Subcutaneous abdominal adipose tissue (tissue), 5 donors: Measurements from ENCODE around the gene NPTX1.

ENCODE experiments used
- H3K27ac ChIP-seq: one replicate; pipeline ENCODE4 v1.7.0; 2013; ENCODE audit warnings: low read depth, mild to moderate bottlenecking, inconsistent platforms, low read length, moderate library complexity
- H3K27me3 ChIP-seq, 5 donors: one replicate each; pipeline ENCODE4 v1.7.0; 2013; ENCODE audit warnings: low read length in 5 of 5, inconsistent platforms in 1 of 5; ENCODE audit not compliant: control insufficient read depth in 5 of 5, insufficient read depth in 4 of 5
- H3K36me3 ChIP-seq, 5 donors: one replicate each; pipeline ENCODE4 v1.7.0; 2013; ENCODE audit warnings: low read length in 5 of 5; ENCODE audit not compliant: control insufficient read depth in 5 of 5, insufficient read depth in 5 of 5
- H3K4me1 ChIP-seq, 5 donors: one replicate each; pipeline ENCODE4 v1.7.0; 2013; ENCODE audit warnings: low read length in 5 of 5, mild to moderate bottlenecking in 3 of 5, moderate library complexity in 1 of 5; ENCODE audit not compliant: control insufficient read depth in 5 of 5, insufficient read depth in 5 of 5
- H3K4me3 ChIP-seq, 5 donors: one replicate each; pipeline ENCODE4 v1.7.0; 2013; ENCODE audit warnings: low read length in 5 of 5, low read depth in 1 of 5
- H3K9ac ChIP-seq, 5 donors: one replicate each; pipeline ENCODE4 v1.7.0; 2013; ENCODE audit warnings: low read length in 5 of 5, mild to moderate bottlenecking in 4 of 5, moderate library complexity in 3 of 5
- H3K9me3 ChIP-seq, 5 donors: one replicate each; pipeline ENCODE4 v1.7.0; 2013; ENCODE audit warnings: low read length in 5 of 5; ENCODE audit not compliant: control insufficient read depth in 5 of 5
- donor health status: healthy.
- donor health status: healthy.
- donor health status: healthy.
- donor health status: healthy.
- donor health status: healthy.

Gene NPTX1

GRCh38 chr17:80503921-80504320 lies 27.5 kb upstream of the NPTX1 start:
- H3K36me3 ChIP-seq: no peaks in the 10 kb centered on the region
- peaks cover 0 to 2% (median under 1%) of the 10 kb centered on the region in 5 donors for H3K4me1 ChIP-seq
- peaks cover 13 to 33% (median 19%) of the 10 kb centered on the region in 5 donors for H3K27me3 ChIP-seq
- H3K27ac ChIP-seq: no peak overlapping the region
- H3K4me3 ChIP-seq: no peak overlapping the region
- H3K9me3 ChIP-seq: no peaks in the 10 kb centered on the region
- H3K9ac ChIP-seq: no peak overlapping the region

DNA sequence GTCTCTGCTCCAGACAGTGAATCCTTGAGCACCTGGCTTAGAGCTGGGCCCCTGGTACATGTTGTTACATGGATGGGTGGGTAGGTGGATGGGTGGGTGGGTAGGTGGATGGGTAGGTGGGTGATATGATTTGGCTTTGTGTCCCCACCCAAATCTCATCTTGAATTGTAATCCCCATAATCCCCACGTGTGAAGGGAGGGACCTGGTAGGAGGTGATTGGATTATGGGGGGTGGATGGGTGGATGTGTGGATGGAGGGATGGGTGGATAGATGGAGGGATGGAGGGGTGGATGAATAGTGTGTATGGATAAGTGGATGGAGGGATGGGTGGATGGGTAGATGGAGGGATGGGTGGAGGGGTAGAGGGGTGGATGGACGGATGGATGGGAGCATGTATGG lies 26.6 kb upstream of the NPTX1 start:
- peaks cover 11 to 30% (median 19%) of the 10 kb centered on the region in 5 donors for H3K27me3 ChIP-seq
- no peak overlapping the region for H3K27ac ChIP-seq
- no peak overlapping the region for H3K4me3 ChIP-seq
- H3K36me3 ChIP-seq: no peaks in the 10 kb centered on the region
- peaks cover 0 to 11% (median 9%) of the 10 kb centered on the region in 5 donors for H3K4me1 ChIP-seq
- no peak overlapping the region for H3K9ac ChIP-seq
- no peaks in the 10 kb centered on the region for H3K9me3 ChIP-seq

DNA sequence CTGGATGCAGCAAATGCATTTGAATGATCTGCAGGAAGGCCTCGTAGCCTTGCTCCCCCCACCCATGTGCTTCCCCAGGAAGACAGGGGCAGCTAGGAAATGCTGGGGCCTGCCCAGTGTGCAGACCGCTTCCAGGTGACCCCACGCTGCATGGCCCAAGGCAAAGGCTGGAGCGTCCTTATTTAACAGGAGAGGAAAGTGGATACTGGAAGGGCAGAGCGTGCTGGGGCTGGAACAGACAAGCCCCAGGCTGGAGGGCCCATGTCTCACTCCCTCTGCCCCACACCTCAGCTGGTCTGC lies 26.1 kb upstream of the NPTX1 start:
- H3K27ac ChIP-seq: no peak overlapping the region
- no peak overlapping the region for H3K4me3 ChIP-seq
- H3K4me1 ChIP-seq: peaks cover 0 to 13% (median 11%) of the 10 kb centered on the region in 5 donors
- H3K27me3 ChIP-seq: peaks cover 11 to 30% (median 19%) of the 10 kb centered on the region in 5 donors
- no peaks in the 10 kb centered on the region for H3K9me3 ChIP-seq
- no peaks in the 10 kb centered on the region for H3K36me3 ChIP-seq
- H3K9ac ChIP-seq: no peak overlapping the region

DNA sequence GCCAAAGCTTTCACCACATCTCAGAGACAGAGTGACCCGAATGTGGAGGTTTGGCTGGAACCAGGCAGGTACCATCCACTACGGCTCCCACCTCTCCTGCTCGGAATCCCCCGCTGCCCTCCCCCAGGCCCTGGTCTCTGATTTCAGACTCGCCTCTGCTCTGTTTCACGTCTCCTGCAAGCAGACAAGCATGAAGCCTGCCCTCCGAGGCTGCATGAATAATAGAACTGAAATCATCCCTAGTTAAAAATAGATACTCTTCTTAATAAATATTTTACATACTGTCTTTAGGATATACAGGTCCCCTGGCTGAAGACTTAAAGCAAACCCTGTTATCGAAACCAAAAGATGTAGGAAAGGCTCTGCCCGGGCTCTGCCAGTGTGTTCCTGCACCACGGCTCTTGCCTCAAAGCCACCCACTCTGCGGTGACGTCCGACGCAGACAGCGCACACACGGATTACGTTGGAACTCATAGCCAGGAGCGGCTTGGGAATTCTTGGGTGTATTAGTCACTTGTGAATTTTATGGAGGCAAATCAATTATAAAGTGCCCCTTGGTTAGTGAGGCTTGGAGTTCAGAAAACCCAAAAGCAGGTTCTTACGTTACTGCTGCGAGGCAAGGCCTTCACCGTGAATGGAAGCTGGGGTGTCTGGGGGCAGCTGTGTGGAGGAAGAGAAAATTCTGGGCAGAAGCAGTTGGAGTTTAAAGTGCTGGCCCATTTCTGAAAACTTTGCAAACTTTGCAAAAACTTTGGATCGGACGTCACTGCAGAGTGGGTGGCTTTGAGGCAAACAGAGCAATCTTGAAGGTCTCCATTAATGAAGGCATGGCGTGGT lies 25.6 kb upstream of the NPTX1 start:
- Histone ChIP-seq H3K4me1 (peaks cover 0 to 13% (median 11%) of the 10 kb centered on the region in 5 donors), H3K9ac (no peak overlapping the region), H3K27ac (no peak overlapping the region), H3K27me3 (peaks cover 11 to 30% (median 19%) of the 10 kb centered on the region in 5 donors), H3K4me3 (no peak overlapping the region), H3K36me3 (no peaks in the 10 kb centered on the region), H3K9me3 (no peaks in the 10 kb centered on the region)

- Histone ChIP-seq H3K9ac (no peak overlapping the region), H3K4me1 (peaks cover 0 to 13% (median 11%) of the 10 kb centered on the region in 5 donors), H3K9me3 (peaks cover 0 to 4% (median 0%) of the 10 kb centered on the region in 5 donors), H3K27ac (no peak overlapping the region), H3K36me3 (no peaks in the 10 kb centered on the region), H3K27me3 (peaks cover 11 to 28% (median 19%) of the 10 kb centered on the region in 5 donors), H3K4me3 (no peak overlapping the region)
Observed at GRCh38 chr17:80499961-80500665, 23.7 kb upstream of the NPTX1 start.

GRCh38 chr17:80499560-80499959 lies 23.2 kb upstream of the NPTX1 start:
- Histone ChIP-seq H3K4me3 (no peak overlapping the region), H3K9ac (no peak overlapping the region), H3K36me3 (no peaks in the 10 kb centered on the region), H3K27me3 (peaks cover 11 to 28% (median 21%) of the 10 kb centered on the region in 5 donors), H3K9me3 (peaks cover 0 to 4% (median 0%) of the 10 kb centered on the region in 5 donors), H3K4me1 (peaks cover 0 to 13% (median 11%) of the 10 kb centered on the region in 5 donors), H3K27ac (no peak overlapping the region)

DNA sequence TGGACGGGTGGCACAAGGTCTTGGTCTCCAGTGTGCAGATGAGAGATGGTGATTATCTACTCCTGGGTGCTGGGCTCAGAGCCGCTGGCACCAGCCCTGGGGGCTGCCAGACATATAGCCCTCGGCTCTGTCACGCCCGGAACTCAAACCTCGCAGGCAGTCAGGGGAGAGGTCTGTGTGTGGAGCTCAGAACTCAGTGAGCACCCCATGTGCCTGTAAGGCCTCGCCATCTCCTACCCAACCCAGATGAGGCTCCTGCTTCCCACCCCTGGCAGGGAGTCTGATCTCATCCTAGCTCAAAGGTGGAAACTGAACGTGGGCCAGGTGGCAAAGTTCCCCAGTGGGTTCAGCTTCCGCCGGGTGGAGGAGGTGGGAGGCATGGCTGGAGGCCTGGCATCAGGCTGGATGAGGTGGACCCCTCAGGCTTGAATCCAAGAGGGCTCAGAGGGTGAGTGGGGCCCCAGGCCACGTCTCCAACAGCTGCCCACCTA lies 22.6 kb upstream of the NPTX1 start:
- Histone ChIP-seq H3K27me3 (peaks cover 10 to 31% (median 26%) of the 10 kb centered on the region in 5 donors), H3K4me1 (peaks cover 0 to 13% (median 11%) of the 10 kb centered on the region in 5 donors), H3K9ac (no peak overlapping the region), H3K4me3 (peak overlapping the region in 2 of 5 donors; percentile 59), H3K27ac (no peak overlapping the region), H3K36me3 (no peaks in the 10 kb centered on the region), H3K9me3 (peaks cover 0 to 4% (median 0%) of the 10 kb centered on the region in 5 donors)

DNA sequence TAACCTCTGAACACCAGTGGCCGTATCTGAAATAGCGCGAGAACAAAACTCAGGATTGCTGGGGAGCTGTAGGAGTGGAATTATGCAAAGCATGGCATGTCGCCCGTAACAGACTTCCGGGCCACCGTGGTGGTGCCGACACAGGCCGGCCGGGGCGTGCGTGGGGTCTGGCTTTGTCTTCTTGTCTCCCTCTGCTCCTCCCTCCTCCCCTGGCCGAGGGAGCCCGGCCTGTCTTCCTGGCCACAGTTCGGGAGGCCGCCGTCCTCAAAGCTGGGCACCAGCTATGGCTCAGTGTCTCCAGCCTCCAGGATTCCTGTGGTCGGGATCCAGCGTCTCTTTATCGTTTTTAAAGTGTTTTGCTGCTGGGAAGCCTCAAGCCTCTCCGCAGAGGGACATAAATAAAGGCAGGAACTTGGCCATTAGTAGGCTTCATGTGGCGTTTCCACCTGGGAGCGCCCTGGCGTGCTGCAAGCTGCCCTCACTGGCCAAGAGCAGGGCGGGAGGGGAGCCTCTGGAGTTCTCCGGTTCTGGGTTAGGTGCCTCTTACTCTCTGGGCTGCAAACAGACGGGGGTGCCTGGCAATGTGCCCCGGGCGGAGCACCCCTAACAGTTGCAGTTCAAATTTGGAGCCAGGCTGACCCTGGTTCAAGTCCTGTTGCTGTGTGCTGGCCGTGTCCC lies 22.0 kb upstream of the NPTX1 start:
- H3K9me3 ChIP-seq: peaks cover 0 to 4% (median 0%) of the 10 kb centered on the region in 5 donors

DNA sequence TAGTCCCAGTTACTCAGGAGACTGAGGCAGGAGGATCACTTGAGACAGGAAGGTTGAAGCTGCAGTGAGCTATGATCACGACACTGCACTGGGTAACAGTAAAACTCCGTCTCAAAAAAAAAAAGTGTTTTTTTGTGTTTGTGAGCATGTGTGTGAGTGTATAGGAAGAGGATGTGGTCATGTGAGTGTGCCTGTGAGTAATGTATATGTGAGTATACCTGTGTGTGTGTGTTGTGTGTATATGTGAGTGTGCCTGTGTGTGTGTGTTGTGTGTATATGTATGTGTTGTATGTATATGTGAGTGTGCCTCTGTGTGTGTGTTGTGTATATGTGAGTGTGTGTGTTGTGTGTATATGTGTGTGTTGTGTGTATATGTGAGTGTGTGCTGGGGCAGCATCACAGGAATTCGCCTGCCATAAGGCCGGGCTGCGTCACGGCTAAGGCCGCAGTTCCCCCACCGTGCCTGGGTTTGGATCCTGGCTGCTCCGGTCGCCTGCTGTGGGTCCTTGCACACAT lies 21.4 kb upstream of the NPTX1 start:
- no peak overlapping the region for H3K27ac ChIP-seq
- peaks cover 17 to 36% (median 28%) of the 10 kb centered on the region in 5 donors for H3K27me3 ChIP-seq
- H3K9ac ChIP-seq: peak overlapping the region in 1 of 5 donors; percentile 76
- peak overlapping the region in 4 of 5 donors; percentile 41 to 59 (median 53) for H3K4me3 ChIP-seq
- peaks cover 0 to 4% (median 0%) of the 10 kb centered on the region in 5 donors for H3K9me3 ChIP-seq
- no peaks in the 10 kb centered on the region for H3K36me3 ChIP-seq
- peaks cover 0 to 19% (median 17%) of the 10 kb centered on the region in 5 donors for H3K4me1 ChIP-seq

More for the DNA sequence above, 22.0 kb upstream of the NPTX1 start:
- Histone ChIP-seq H3K36me3 (no peaks in the 10 kb centered on the region), H3K4me1 (peaks cover 0 to 15% (median 12%) of the 10 kb centered on the region in 5 donors), H3K4me3 (peak overlapping the region; percentile 41 to 59 (median 59)), H3K9ac (peak overlapping the region in 2 of 5 donors; percentile 26 to 76), H3K27ac (no peak overlapping the region), H3K27me3 (peaks cover 13 to 31% (median 30%) of the 10 kb centered on the region in 5 donors)
